HG02678 (cell line): ENCODE data around the gene FREM1.

Source experiments
- ATAC-seq: cut with Tn5 transposase; IDR thresholded peaks from one replicate; pipeline ENCODE4 v1.9.1; 2021; ENCODE audit warnings: mild to moderate bottlenecking, moderate library complexity; ENCODE audit not compliant: unreplicated experiment

FREM1 gene

DNA sequence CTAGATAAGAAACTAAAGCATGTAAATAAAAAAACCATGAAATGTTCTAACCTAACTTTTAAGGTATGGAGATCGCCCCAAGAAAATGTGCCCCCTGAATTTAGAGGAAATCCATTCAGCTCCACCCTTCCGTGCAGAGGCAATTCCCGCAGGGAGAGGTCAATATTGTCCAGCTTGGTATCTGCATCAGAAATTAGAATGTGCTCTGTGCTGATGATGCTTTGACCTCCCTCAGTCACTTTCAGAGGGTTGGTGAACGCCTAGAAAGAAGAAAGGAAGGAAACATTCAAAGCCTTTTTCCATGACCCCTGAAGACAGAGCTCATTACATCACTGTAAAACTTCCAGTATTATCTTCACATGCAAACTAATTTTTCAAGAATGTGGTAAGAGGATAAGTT lies 91.0 kb downstream of the FREM1 start:
- ATAC-seq = no peak

DNA sequence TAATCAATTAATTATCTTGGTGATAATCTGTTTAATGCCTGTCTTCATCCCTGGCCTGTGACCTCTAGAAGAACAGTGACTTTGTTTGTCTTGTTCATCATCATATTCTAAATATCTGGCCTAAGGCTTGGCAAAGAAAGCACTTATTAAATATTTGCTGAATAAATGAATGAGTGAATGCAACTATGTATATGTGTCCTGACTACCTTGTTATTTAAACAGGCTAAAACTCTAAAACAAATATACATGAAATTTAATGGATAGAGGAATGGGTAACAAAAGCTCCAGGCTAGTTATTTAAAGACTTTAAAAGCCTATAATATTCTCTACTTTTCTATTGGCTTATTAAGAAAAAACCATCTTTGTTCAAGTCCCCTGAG lies 96.0 kb downstream of the FREM1 start:
- ATAC-seq = no peak

DNA sequence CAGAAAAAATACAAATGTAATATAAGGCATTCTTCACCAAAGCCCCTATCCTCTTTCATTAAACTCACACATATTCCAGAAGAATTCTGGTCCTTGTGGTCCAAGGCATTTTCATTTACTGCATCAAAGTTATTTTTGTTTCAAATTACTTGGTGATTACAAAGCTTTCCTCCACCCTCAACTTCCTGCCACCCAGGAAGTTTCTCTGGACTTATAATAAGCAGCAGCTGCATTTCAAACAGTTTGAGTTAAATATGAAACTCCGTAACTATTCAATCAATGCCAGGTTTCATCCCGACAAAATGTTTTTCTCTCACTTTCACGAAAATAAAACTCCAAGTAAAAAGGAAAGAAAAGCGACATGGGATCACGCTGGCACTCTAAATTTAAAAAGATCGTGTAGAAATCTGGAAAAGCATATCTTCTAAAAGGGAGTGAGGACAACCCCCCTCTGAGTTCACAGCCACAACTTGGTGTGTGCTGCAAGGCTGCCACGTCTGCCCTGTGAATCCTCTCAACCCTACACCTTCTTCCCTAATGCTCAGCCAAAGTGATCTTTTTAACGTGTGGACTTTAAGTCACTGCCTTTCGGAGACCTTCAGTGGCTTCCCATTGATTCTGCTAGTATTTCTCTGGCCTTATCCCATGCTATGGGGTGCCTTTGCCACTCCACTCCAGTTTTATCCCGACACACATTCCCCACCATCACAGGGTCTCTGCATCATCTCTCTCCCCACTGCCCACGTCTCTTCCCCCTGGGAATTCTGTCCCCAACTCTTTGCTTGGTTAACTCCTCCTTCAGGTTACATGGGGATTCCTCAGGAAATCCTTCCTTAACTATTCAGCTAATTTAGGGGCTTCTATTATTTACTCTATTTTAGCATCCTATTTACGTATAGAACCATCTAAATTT lies 96.6 kb downstream of the FREM1 start:
- ATAC-seq = no peak

- ATAC-seq = no peak
Observed at GRCh38 chr9:14812806-14813205, 97.4 kb downstream of the FREM1 start.

- ATAC-seq = no peak
Observed at GRCh38 chr9:14811844-14812243, 98.4 kb downstream of the FREM1 start.

GRCh38 chr9:14806941-14807520 lies 103.2 kb downstream of the FREM1 start:
- ATAC-seq = no peak

GRCh38 chr9:14799030-14799429 lies 111.2 kb downstream of the FREM1 start:
- ATAC-seq = no peak

- ATAC-seq = no peak
Observed at GRCh38 chr9:14797435-14797834, 112.8 kb downstream of the FREM1 start.

DNA sequence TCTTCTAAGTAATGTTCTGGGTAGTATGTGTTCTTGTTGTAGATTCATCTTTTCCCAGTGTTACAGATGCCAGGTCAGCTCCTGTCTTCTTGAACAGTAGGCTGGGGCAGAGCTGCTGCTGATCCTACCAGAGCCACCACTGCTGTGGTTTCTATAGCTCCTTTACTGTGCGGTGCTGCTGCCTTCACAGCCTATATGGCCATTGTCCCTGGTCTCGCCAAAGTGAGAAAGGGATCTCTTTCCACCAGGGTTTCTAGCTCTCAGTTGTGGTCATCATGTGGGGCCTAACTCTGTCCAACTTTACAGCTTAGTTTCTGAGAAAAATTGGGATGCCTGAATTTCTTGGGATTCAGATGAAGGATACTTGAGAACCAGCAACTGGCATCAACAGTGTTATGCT lies 116.8 kb downstream of the FREM1 start:
- no peak for ATAC-seq

GRCh38 chr9:14790628-14791027 lies 119.6 kb downstream of the FREM1 start:
- ATAC-seq = no peak

DNA sequence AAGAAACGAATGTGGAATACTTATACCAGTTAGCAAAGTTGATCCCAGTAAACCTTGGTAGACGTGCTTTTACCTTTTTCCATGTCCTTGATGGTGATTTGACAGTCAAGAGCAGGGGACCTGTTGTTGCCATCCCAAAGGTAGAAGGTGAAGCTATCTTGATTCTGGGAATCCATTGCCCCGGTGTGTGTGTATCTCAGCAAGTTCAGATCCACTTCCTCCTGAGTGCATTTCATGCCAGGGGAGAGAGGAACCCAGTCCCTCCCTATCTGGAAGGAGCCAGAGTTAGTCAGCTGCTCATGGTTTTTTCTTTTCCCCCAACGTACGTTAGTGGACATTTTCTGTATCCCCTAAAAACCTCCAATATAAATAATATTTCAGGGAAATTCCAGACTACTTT lies 121.4 kb downstream of the FREM1 start:
- ATAC-seq = no peak

- ATAC-seq = no peak
Observed at GRCh38 chr9:14783358-14783757, 126.9 kb downstream of the FREM1 start.

DNA sequence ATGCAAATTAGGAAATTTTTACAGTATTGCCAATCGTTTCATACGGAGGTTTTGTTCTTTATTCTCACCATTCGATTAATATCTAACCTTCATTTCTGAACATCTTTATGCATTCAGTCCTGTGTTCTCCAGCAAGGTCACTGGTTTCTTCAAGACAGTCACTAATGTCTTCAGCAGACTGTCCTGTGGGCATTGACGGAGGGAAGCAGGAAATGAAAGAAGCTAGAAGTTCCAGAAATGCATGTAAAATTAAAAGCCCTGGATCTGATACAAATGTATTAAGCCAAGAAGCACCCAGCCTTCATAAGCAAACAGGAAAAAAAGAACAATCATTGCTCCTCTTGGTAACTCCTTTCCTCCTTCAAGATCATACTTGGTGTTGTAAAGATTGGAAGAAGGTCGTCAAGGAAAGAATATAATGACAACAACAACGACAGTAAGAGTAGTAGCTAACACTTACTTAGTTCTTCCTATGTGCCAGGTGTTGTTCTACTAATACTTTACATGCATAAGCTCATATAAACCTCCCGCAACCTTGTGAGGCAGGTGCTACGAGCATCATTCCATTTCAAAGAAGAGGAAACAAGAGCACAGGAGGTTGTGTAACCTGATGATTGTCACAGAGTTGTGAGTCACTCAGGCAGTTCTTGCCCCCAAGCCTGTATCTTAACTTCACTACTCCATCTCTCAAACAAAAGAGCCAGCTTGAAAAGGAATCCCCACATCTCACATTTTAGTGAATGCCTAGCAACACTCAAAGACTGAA lies 127.8 kb downstream of the FREM1 start:
- ATAC-seq = no peak

GRCh38 chr9:14780693-14781092 lies 129.5 kb downstream of the FREM1 start:
- ATAC-seq = no peak

GRCh38 chr9:14780251-14780650 lies 130.0 kb downstream of the FREM1 start:
- no peak for ATAC-seq

GRCh38 chr9:14779566-14780022 lies 130.6 kb downstream of the FREM1 start:
- ATAC-seq = no peak

DNA sequence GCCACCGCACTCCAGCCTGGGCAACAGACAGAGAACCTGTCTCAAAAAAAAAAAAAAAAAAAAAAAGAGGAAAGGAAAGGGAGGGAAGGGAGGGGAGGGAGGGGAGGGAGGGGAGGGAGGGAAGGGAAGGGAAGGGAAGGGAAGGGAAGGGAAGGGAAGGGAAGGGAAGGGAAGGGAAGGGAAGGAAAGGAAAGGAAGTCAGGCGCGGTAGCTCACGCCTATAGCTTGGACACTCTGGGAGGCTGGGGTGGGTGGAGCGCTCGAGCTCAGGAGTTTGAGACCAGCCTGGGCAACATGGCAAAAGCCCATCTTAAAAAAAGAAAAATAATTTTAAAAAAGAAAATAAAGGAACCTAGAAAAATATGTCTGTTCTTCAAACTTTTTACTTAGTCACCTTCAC lies 131.7 kb downstream of the FREM1 start:
- ATAC-seq = no peak

- ATAC-seq = no peak
Observed at GRCh38 chr9:14775917-14776316, 134.3 kb downstream of the FREM1 start.

DNA sequence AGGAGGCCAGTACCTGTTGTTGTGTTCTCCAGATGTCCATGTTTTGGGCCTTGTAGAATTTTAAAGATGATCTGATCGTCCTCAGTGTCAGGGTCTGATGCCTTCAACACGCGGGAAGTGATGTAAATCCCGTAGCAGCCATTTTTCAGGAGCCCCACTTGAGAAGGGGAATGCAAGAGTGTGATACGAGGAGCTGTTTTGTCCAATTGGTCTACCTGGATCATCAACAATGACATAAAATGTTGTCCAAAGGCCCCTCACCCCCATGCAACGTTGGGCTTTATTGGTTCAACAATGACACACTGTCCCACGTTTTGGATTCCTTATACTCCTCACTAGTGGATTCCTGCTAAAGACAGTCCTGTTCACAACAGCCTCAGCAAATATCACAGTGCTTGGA lies 139.6 kb downstream of the FREM1 start:
- ATAC-seq = no peak

GRCh38 chr9:14769230-14769571 lies 141.0 kb downstream of the FREM1 start:
- ATAC-seq = peak; percentile 55

DNA sequence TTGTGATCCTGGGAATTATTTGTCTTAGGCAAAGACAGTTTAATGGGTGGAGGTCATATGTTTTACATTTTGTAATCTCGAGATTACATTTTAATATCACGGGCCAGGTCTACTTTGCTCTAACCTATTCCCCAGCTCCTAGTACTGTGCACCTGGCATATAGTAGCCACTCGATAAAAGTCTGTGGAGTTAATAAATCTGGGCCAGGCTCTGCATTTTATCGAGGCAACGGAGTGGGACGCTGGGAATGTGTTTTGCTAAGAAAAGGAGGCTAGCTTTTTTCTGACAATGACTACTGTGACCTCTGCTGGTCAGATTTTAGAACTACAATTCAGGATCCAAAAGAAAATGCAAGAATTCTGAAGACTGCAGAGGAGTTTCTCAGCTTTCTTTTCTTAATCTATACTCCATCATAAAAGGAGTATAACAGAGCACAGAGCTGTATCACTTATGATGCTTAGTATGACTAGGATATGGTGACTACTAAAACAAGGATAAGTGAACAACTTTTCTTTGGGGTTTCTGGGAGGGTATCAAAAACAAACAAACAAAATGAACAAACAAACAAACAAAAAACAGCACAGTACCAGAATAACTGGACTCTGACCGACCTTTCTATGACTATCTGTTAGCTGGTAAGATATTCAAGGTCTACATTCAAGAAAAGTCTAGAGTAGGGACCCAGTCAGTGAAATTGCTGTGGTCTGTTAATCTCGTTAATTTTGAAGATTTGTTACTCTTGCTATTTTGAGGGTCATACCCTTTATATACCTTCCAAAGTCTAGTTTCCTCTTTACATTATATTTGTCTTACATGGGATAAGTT lies 141.6 kb downstream of the FREM1 start:
- peak; percentile 45 for ATAC-seq
